HepG2 (cell line): ENCODE data around the gene MIF4GD. TPM values are rescaled to one million over a fixed set of nuclear protein-coding genes. Genes with fewer than 3 reads are reported as not detected.
A peak's percentile ranks its signal among the peaks of the same experiment; 100 is the strongest.

ENCODE experiments used
- ATF4 ChIP-seq, 2 experiments: fragments of 450-650 bp in 1 of 2; sonication (generic) in 1 of 2; formaldehyde crosslinking; IDR thresholded peaks; 2 replicates each; pipeline versions ENCODE4 v1.5.0 to v1.8.0; 2020 to 2022; ENCODE audit warnings: mild to moderate bottlenecking in 1 of 2, missing genetic modification reagents in 1 of 2
- JUN ChIP-seq: sonication (generic); formaldehyde crosslinking; IDR thresholded peaks from 2 replicates; pipeline ENCODE4 v1.4.0; 2020; ENCODE audit warnings: mild to moderate bottlenecking, missing genetic modification reagents
- NFATC3 ChIP-seq: sonication (generic); formaldehyde crosslinking; IDR thresholded peaks from 2 replicates; pipeline ENCODE4 v1.5.1; 2020; ENCODE audit warnings: mild to moderate bottlenecking, missing genetic modification reagents
- RELA ChIP-seq: sonication (generic); formaldehyde crosslinking; IDR thresholded peaks from 2 replicates; pipeline ENCODE4 v1.4.0; 2020; ENCODE audit warnings: missing genetic modification reagents
- ZNF354B ChIP-seq: sonication (generic); formaldehyde crosslinking; IDR thresholded peaks from 2 replicates; pipeline ENCODE4 v1.8.0; 2022; ENCODE audit warnings: mild to moderate bottlenecking, missing genetic modification reagents
- ZNF569 ChIP-seq: sonication (generic); formaldehyde crosslinking; IDR thresholded peaks from 2 replicates; pipeline ENCODE4 v1.5.0; 2020; ENCODE audit warnings: mild to moderate bottlenecking, missing genetic modification reagents, moderate library complexity, borderline replicate concordance
- ZUFSP ChIP-seq: sonication (generic); formaldehyde crosslinking; IDR thresholded peaks from 2 replicates; pipeline ENCODE4 v1.9.0; 2021; ENCODE audit warnings: missing genetic modification reagents, mild to moderate bottlenecking, borderline replicate concordance
- polyA plus RNA-seq, 8 experiments: library from polyadenylated mRNA; depleted of rRNA in 3 of 8; stranded (reverse) in 7 of 8; unstranded in 1 of 8; fragments of >200 nt; fragmentation: Illumina TruSeq in 4 of 8; extraction: Trizol in 4 of 8; gene quantifications; 2 replicates each; pipeline versions ENCODE4 v1.2.1 to v1.2.3, GENCODE V29; 2011 to 2016; ENCODE audit warnings: low read depth in 4 of 8, missing spikeins in 1 of 8, mixed read lengths in 1 of 8; ENCODE audit not compliant: insufficient read depth in 1 of 8
- total RNA-seq, 5 experiments: library from RNA; depleted of rRNA; stranded (reverse); fragments of >200 nt; fragmentation: Illumina TruSeq; extraction: Trizol; gene quantifications; 2 replicates each; pipeline ENCODE4 v1.2.3, GENCODE V29; 2016; ENCODE audit warnings: low read depth in 1 of 5
- TF ChIP-seq, protein P1 (sequence below): sonication (generic); formaldehyde crosslinking; IDR thresholded peaks from 2 replicates; pipeline ENCODE4 v1.4.0; 2020; ENCODE audit warnings: missing genetic modification reagents

Gene MIF4GD
- total and polyA plus RNA-seq, 2 of the 13 experiments (the other 11 are each of a cell fraction or from before 2014, with no cell fraction given): 14.0 to 28.0 TPM

DNA sequence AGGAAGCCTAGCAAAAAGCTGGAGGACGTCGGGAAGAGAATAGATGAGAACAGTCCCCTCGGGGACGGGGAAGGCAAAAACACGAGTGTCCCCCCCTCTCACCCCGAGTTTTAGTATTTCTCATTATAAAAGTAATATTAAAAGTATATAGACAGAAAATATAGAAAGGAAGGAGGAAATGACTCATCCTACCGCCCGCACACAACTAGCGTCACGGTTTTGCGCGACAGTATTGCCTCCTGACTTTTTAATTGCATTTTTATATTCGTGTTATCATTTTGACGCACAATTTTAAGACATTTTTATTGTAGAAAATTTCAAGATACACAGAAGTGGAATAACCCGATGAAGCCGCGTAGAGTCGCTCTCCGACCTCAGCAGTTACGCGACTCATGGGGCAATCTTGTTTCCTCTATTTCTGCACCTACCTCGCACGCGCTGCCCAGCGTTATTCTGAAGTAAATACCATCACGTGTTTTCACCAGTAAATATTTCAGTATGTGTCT lies 18.9 kb upstream of the MIF4GD start (continued):
- TF ChIP-seq, protein P1, sequence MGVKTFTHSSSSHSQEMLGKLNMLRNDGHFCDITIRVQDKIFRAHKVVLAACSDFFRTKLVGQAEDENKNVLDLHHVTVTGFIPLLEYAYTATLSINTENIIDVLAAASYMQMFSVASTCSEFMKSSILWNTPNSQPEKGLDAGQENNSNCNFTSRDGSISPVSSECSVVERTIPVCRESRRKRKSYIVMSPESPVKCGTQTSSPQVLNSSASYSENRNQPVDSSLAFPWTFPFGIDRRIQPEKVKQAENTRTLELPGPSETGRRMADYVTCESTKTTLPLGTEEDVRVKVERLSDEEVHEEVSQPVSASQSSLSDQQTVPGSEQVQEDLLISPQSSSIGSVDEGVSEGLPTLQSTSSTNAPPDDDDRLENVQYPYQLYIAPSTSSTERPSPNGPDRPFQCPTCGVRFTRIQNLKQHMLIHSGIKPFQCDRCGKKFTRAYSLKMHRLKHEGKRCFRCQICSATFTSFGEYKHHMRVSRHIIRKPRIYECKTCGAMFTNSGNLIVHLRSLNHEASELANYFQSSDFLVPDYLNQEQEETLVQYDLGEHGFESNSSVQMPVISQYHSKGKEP (CRISPR knock-in tag): no peak
- TF ChIP-seq ZNF354B (no peak), NFATC3 (CRISPR knock-in tag) (no peak), JUN (CRISPR knock-in tag) (0 out of 2 replicates have a peak, but pooled peaks have one; percentile 34), ZUFSP (CRISPR knock-in tag) (no peak), ZNF569 (no peak; the same call in 1 of the 2 replicates), RELA (CRISPR knock-in tag) (no peak), ATF4 (CRISPR knock-in tag; IDR thresholded peaks at IDR 0.05) (peak in 1 of 2 experiments; percentile 6; a peak in 1 of 4 replicates)
- TF ChIP-seq, all 625 proteins: peak for 13
